ENCODE results near the gene IL6R.

Gene IL6R

GRCh38 chr1:154427173-154428139 lies 22.3 kb downstream of the IL6R start:
- DNase-seq, result no peak

GRCh38 chr1:154429118-154429517 lies 24.0 kb downstream of the IL6R start:
- DNase-seq, result no peak

DNA sequence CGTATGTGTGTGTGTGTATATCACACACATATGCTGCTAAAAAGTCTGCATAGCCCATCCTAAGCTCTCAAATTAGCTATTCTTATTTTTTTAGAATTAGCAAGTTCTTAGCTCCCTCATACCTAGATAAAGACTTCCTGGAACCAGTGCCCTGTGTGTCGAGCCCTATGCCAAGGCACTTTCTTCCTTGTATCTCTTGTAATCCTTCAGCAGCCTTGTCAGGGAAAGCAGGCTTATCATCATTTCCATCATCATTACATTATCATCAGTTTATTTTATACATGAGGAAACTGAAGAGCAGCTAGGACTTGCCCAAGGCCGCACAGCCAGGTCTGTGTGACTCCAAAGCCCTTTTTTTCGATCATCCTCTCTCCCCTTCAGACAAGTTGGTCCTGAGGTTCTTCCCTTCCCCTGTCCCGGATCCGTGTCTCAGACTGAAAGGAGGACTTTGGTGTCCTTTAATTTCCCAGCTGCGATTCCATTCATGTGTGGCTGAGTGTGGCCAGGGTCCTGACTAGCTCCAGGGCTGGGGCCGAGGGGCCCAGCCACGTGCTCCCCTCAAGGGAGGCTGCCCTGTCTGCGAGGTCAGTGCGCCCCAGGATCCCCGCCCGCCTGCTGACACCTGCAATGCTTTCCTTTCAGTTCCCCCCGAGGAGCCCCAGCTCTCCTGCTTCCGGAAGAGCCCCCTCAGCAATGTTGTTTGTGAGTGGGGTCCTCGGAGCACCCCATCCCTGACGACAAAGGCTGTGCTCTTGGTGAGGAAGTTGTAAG lies 24.9 kb downstream of the IL6R start:
- DNase-seq, result no peak

GRCh38 chr1:154430903-154431302 lies 25.8 kb downstream of the IL6R start:
- DNase-seq, result no peak

GRCh38 chr1:154431586-154432373 lies 26.6 kb downstream of the IL6R start:
- peak; percentile 85 for DNase-seq

DNA sequence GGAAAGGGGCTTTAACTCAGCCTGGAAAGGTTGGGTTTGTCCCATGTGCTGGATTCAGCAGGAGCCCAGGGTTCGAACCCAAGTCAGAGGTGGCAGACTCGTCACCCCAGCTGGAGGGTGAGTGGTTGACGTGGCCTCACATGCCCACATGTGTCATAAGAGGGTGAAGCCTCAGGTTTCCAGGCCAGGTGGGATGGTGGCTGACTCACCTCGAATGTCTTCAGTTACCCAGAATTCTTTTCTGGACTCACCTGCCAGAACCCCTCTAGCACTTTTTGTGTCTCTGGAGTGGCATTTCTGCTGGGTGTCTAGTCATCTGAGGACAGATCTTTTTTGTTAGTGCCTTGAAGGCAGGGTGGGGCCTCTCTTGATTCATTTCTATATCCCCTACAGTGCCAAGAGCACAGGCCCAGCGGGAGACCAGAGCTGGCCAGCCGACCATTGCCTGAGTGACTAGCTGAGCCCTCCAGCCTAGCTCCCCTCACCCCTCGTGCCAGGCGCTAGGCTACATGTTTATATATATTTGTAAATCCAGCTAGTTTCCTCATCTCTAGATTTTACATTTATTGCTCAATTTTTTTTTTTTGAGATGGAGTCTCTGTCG lies 28.1 kb downstream of the IL6R start:
- peak; percentile 83 for DNase-seq

GRCh38 chr1:154434346-154435085 lies 29.4 kb downstream of the IL6R start:
- no peak for DNase-seq

DNA sequence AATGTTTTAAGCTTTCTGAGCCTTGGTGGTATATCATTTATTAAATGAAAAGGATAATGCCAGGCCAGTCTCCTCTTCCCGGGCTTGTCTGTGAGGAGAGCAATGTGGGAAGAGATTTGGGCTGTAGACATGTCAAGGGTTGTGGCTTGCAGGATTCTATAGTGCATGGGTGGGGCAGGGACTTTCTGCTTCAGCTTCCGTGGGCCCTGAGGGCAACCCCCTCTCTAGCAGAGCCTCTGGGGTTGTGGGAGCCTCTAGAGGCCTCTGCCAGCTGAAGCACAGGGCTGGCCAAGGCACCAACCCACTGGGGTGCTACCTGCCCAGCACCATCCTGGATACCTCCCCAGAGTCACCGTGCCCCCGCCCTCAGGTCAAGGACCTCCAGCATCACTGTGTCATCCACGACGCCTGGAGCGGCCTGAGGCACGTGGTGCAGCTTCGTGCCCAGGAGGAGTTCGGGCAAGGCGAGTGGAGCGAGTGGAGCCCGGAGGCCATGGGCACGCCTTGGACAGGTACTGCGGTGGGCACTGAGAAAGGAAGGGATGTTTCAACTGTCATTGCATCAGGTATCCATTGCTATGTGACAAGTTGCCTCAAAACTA lies 30.6 kb downstream of the IL6R start:
- no peak for DNase-seq

DNA sequence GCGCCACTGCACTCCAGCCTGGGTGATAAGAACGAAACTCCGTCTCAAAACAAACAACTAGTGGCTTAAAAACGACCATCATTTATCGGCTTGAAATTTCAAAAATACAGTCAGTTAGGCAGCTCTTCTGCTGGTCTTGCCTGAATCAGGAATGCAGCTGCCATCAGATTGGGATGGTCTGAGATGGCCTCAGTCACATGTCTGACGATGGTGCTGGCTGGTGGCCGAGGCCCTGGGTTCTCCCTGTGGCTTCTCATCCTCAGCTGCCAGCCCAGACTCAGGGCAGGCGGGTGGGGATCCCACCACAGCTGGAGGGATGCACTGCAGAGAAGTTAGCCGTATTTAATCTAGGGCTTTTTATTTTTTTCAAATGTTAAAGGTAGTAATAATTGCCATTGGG lies 31.3 kb downstream of the IL6R start:
- no peak for DNase-seq

- no peak for DNase-seq
Observed at GRCh38 chr1:154440036-154440804, 35.1 kb downstream of the IL6R start.

DNA sequence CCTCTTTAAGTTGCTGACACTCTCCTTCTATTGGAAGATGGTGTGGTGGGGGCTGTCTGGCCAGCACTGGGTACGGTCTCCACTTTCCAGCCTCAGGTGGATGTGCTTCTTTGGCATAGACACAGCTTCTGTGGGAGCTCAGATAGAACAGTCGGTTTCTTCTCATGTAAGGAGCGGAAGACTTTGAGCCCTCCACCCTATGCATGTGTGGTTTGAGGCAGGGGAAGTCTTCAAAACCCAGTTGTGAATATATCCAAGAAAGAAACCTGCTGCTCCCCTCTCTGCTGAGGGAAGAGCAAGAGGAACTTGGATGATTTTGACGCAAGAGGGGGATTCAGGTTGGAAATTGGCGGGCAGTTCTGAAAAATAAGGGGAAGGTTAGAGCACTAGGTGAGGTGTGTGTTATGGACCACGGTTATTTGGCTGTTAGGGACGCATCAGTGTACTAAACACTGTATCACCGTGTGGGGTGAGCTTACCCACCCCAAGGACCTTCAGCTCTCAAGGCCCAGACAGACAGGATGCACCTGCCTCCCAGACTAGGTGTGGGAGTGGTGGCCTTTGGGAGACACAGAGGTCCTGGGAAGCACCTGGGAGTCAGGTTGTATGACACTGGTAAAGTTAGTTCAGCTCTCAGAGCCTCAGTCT lies 36.2 kb downstream of the IL6R start:
- no peak for DNase-seq

DNA sequence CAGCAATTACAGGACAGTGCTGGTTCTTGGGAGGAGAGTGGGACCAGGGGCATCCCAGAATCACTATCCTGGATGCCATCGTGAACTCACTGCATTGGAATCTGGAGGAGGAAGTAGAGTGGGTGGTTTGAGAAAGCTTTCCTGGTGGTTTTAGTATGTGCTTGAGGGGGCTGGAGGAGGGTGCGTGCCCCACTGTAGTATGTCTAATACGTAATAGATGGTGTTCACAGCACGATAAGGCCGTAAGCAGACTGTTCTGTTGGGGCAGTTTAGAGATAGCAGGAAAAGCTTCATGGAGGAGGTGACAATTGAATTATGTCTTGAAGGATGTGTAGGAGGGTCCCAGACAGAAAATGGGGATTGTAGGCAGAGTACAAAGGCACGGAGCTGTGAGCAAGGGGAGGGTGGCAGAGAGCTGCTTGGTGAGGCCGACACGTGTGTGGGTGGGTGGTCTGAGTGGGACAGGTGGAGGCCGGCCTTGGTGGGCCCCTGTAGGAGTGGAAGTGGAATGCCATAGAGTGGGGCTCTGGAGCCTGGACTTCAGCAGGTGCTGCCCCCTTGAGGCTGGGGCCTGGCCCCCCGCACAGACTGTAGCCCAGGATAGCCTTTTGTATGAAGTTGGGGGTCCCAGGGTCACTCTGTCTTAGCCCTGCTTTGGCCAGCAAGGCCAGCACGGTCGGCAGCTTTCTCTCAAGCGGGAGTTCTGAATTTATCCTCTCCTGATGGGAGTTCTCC lies 37.0 kb downstream of the IL6R start:
- DNase-seq, result no peak

DNA sequence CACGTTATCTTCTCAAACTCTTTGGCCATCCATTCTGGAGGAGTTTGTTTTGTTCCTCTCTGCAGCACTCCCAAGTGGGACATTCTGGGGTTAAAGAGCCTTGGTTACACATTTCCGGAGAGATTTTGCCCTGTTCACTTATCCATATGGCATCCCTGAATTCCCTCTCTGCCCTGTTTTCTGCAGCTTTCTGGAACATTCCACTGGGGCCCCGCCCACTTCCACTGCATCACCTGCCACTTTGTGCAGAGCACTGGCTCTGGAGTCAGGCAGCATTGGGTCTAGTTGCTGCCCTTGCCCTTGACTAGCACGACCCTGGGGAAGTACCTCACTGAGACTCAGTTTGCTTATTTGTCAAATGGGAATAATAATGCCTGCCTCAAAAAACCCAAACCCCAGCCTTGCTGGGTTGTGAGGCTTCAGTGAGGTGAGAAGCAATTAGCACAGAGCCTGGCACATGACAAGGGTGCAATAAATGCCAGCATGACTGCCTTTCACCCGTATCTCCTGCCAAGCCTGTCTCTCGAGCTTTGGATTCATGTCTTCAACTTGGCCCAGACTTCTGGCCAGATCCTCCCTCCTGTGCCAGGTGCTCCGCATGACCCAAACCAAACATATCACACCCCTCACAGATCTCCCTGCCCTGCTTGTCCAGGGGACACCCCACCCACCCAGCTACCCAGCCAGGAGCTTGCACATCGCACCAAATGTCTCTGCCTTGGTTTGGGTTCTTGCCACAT lies 38.3 kb downstream of the IL6R start:
- no peak for DNase-seq

GRCh38 chr1:154445040-154445472 lies 39.9 kb downstream of the IL6R start:
- peak; percentile 73 for DNase-seq

DNA sequence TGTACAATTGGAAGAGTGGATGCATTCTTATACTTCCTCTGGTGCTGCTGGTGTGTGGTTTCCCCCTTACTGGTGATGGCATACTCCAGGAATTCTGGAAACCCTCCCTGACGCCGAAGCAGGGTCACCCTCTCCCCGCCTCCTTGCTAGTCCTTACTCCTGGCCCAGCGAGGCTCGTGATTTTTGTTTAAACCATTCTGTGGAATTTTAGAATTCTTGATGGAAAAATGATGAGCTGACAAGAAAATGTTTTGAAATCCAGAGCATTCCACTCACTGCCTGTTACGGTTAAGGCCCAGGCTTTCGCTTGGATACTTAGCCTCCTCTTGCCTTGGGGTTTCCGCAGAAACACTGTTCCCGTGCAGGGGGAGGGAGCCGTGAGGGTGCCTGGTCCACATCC lies 41.1 kb downstream of the IL6R start:
- DNase-seq, result no peak

DNA sequence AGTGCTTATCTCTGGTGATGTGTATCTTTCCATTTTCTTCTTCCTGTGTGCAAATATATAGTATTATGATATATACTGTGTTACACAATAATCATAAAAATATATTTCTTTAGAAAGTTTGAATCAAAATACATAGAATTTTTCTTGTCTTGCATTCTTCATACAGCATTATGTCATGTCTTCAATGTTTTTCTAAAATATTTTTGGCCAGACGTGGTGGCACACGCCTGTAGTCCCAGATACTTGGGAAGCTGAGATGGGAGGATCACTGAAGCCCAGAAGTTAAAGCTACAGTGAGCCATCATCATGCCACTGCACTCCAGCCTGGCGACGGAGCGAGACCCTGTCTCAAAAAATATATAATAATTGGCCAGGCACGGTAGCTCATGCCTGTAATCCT lies 41.6 kb downstream of the IL6R start:
- no peak for DNase-seq

- DNase-seq, result no peak
Observed at GRCh38 chr1:154448331-154448811, 43.2 kb downstream of the IL6R start.

DNA sequence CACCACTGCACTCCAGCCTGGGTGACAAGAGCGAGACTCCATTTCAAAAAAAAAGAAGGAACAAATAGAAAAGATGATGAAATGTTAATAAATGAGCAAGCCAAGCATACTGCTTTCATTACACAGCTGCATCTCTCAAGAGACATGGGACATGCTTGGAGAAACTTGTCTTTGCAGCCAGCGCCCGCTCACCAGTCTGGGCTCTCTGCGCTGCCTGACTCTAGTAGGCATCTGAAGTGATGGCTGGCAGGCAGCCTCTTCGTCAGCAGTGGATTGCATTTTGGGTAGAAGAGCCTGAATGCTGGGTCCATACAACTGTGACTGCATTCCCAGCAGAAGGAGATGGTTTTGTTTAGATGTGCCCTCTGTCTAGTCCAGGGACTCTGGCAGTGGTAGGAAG lies 48.0 kb downstream of the IL6R start:
- DNase-seq, result no peak
